ENCODE data around the gene MYO1B.

DNA sequence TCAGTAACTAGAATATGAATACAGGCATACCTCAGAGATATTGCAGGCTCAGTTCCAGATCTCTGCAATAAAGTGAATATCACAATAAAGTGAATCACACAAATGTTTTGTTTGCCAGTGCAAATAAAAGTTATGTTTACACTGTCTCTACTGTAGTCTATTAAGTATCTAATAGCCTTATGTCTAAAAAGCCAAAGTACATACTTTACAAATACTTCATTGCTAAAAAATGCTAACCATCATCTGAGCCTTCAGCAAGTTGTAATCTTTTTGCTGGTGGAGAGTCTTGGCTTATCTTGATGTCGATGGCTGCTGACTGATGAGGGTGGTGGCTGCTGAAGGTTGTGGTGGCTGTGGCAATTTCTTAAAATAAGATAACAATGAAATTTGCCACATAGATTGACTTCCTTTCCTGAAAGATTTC, 159.4 kb downstream of the MYO1B start:
- TF ChIP-seq CTCF (conservative IDR thresholded peaks at IDR 0.05; ENCODE audit: low read depth in 2 of 2) = no peak
- TF ChIP-seq EZH2 (IDR thresholded peaks at IDR 0.05; ENCODE audit: low read depth, unreplicated experiment) = no peak
- TF ChIP-seq CREB1 (CRISPR knock-in tag; IDR thresholded peaks at IDR 0.05; ENCODE audit: low read depth) = no peak
- TF ChIP-seq REST (IDR thresholded peaks at IDR 0.05; ENCODE audit: unreplicated experiment) = no peak
- TF ChIP-seq POLR2AphosphoS5 (IDR thresholded peaks at IDR 0.05; ENCODE audit: low read depth) = no peak
- TF ChIP-seq ETS1 (IDR thresholded peaks at IDR 0.05) = no peak
